ENCODE measurements around the gene MBD5.

The MBD5 gene

GRCh38 chr2:148455791-148456190 is 434.9 kb downstream of the MBD5 start:
- no peak overlapping the region for H4K8ac ChIP-seq (ENCODE audit: low read depth, low read length)
- WGBS, 2 donors (ENCODE audit: extremely low coverage in 2 of 2, insufficient read length in 2 of 2, insufficient replicate concordance in 1 of 2) = no CpG with 5 or more reads among the region's 4 CpGs
- no peak overlapping the region for H2BK5ac ChIP-seq (ENCODE audit: low read length)
- H3K9ac ChIP-seq (ENCODE audit: low read depth, low read length, poor library complexity) = no peak overlapping the region
- no peak overlapping the region for H2BK120ac ChIP-seq (ENCODE audit: low read depth, low read length)
- H3K4ac ChIP-seq (ENCODE audit: low read length) = no peak overlapping the region
- H3K14ac ChIP-seq (ENCODE audit: low read length) = no peak overlapping the region
- no peaks in the 10 kb centered on the region for H3K9me3 ChIP-seq (replicated peaks in 1 of 2; ENCODE audit: control insufficient read depth in 2 of 2, insufficient read depth in 1 of 2, low read depth in 1 of 2, low read length in 2 of 2)
- no peak for DNase-seq (ENCODE audit: low spot score)
- no peak overlapping the region for H2AFZ ChIP-seq (ENCODE audit: low read length)
- H3K18ac ChIP-seq (ENCODE audit: low read length) = no peak overlapping the region
- H3K36me3 ChIP-seq (replicated peaks in 1 of 2; ENCODE audit: control insufficient read depth in 2 of 2, insufficient read depth in 2 of 2, low read length in 2 of 2) = no peaks in the 10 kb centered on the region
- H3K4me2 ChIP-seq (ENCODE audit: insufficient read depth, low read length, poor library complexity, severe bottlenecking) = no peak overlapping the region
- H3K27me3 ChIP-seq (ENCODE audit: control insufficient read depth in 3 of 3, insufficient read depth in 3 of 3, low read depth in 1 of 3, low read length in 3 of 3) = no peaks in the 10 kb centered on the region
- H3K27ac ChIP-seq (replicated peaks; ENCODE audit: low read length) = no peak overlapping the region
- H3K79me1 ChIP-seq (ENCODE audit: low read depth, low read length) = no peaks in the 10 kb centered on the region
- no peak overlapping the region for H3K23ac ChIP-seq (ENCODE audit: low read depth, low read length, poor library complexity)
- peaks cover 0 to 4% of the 10 kb centered on the region in 2 donors for H3K4me1 ChIP-seq (ENCODE audit: control insufficient read depth in 2 of 2, insufficient read depth in 1 of 2, low read depth in 1 of 2, low read length in 2 of 2)
- H4K91ac ChIP-seq (ENCODE audit: low read depth, low read length, poor library complexity) = no peak overlapping the region
- no peak overlapping the region for H2BK15ac ChIP-seq (ENCODE audit: low read length)
- H2AK5ac ChIP-seq (ENCODE audit: low read depth, low read length) = no peak overlapping the region
- no peak overlapping the region for H2BK12ac ChIP-seq (ENCODE audit: low read length)
- no peak overlapping the region for H3K4me3 ChIP-seq (ENCODE audit: low read length in 2 of 2)

DNA sequence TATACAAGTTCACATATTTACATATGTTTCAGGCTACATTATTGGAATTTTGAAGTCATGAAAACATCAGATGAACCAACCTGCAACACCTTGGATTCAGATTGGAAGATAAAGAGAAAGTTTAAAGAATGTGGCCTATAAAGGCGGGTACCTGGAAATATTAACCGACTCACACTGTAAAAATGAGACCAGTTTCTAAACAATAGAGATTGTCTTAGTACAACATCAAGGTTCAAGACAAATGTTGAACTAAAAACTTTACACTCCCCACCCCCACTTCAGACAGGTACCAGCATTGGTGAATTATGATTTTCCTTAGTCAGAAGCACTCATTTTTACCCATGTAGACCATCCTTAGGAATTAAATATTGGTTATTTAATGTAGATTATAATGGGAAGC is 437.3 kb downstream of the MBD5 start:
- H3K36me3 ChIP-seq (replicated peaks in 1 of 2; ENCODE audit: control insufficient read depth in 2 of 2, insufficient read depth in 2 of 2, low read length in 2 of 2) = no peaks in the 10 kb centered on the region
- no CpG with 5 or more reads among the region's 2 CpGs for WGBS, 2 donors (ENCODE audit: extremely low coverage in 2 of 2, insufficient read length in 2 of 2, insufficient replicate concordance in 1 of 2)

GRCh38 chr2:148459377-148459778 is 438.5 kb downstream of the MBD5 start:
- Histone ChIP-seq H3K23ac (ENCODE audit: low read depth, low read length, poor library complexity) (no peak overlapping the region), H3K9ac (ENCODE audit: low read depth, low read length, poor library complexity) (no peak overlapping the region), H3K27ac (replicated peaks; ENCODE audit: low read length) (no peak overlapping the region), H4K91ac (ENCODE audit: low read depth, low read length, poor library complexity) (no peak overlapping the region), H3K4ac (ENCODE audit: low read length) (no peak overlapping the region), H3K4me2 (ENCODE audit: insufficient read depth, low read length, poor library complexity, severe bottlenecking) (no peak overlapping the region), H2AK5ac (ENCODE audit: low read depth, low read length) (no peak overlapping the region), H4K8ac (ENCODE audit: low read depth, low read length) (no peak overlapping the region), H2BK120ac (ENCODE audit: low read depth, low read length) (no peak overlapping the region), H2BK12ac (ENCODE audit: low read length) (no peak overlapping the region), H3K27me3 (ENCODE audit: control insufficient read depth in 3 of 3, insufficient read depth in 3 of 3, low read depth in 1 of 3, low read length in 3 of 3) (no peaks in the 10 kb centered on the region), H3K4me1 (ENCODE audit: control insufficient read depth in 2 of 2, insufficient read depth in 1 of 2, low read depth in 1 of 2, low read length in 2 of 2) (peaks cover 0 to 4% of the 10 kb centered on the region in 2 donors), H3K9me3 (replicated peaks in 1 of 2; ENCODE audit: control insufficient read depth in 2 of 2, insufficient read depth in 1 of 2, low read depth in 1 of 2, low read length in 2 of 2) (no peaks in the 10 kb centered on the region), H2AFZ (ENCODE audit: low read length) (no peak overlapping the region), H3K36me3 (replicated peaks in 1 of 2; ENCODE audit: control insufficient read depth in 2 of 2, insufficient read depth in 2 of 2, low read length in 2 of 2) (peaks cover 0 to 6% of the 10 kb centered on the region in 2 donors), H3K18ac (ENCODE audit: low read length) (no peak overlapping the region), H2BK15ac (ENCODE audit: low read length) (no peak overlapping the region), H3K4me3 (ENCODE audit: low read length in 2 of 2) (no peak overlapping the region), H3K79me1 (ENCODE audit: low read depth, low read length) (no peaks in the 10 kb centered on the region), H2BK5ac (ENCODE audit: low read length) (no peak overlapping the region), H3K14ac (ENCODE audit: low read length) (no peak overlapping the region)
- no peak for DNase-seq (ENCODE audit: low spot score)

More for the DNA sequence above, 437.3 kb downstream of the MBD5 start:
- Histone ChIP-seq H2BK120ac (ENCODE audit: low read depth, low read length) (no peak overlapping the region), H3K14ac (ENCODE audit: low read length) (no peak overlapping the region), H3K18ac (ENCODE audit: low read length) (no peak overlapping the region), H2BK15ac (ENCODE audit: low read length) (no peak overlapping the region), H3K27ac (replicated peaks; ENCODE audit: low read length) (no peak overlapping the region), H3K9me3 (replicated peaks in 1 of 2; ENCODE audit: control insufficient read depth in 2 of 2, insufficient read depth in 1 of 2, low read depth in 1 of 2, low read length in 2 of 2) (no peaks in the 10 kb centered on the region), H2BK5ac (ENCODE audit: low read length) (no peak overlapping the region), H3K23ac (ENCODE audit: low read depth, low read length, poor library complexity) (no peak overlapping the region), H3K79me1 (ENCODE audit: low read depth, low read length) (no peaks in the 10 kb centered on the region), H2AFZ (ENCODE audit: low read length) (no peak overlapping the region), H3K27me3 (ENCODE audit: control insufficient read depth in 3 of 3, insufficient read depth in 3 of 3, low read depth in 1 of 3, low read length in 3 of 3) (no peaks in the 10 kb centered on the region), H3K9ac (ENCODE audit: low read depth, low read length, poor library complexity) (no peak overlapping the region), H3K4me3 (ENCODE audit: low read length in 2 of 2) (no peak overlapping the region), H3K4me2 (ENCODE audit: insufficient read depth, low read length, poor library complexity, severe bottlenecking) (no peak overlapping the region), H4K91ac (ENCODE audit: low read depth, low read length, poor library complexity) (no peak overlapping the region), H2BK12ac (ENCODE audit: low read length) (no peak overlapping the region), H3K4ac (ENCODE audit: low read length) (no peak overlapping the region), H3K4me1 (ENCODE audit: control insufficient read depth in 2 of 2, insufficient read depth in 1 of 2, low read depth in 1 of 2, low read length in 2 of 2) (peaks cover 0 to 4% of the 10 kb centered on the region in 2 donors), H4K8ac (ENCODE audit: low read depth, low read length) (no peak overlapping the region), H2AK5ac (ENCODE audit: low read depth, low read length) (no peak overlapping the region)
- no peak for DNase-seq (ENCODE audit: low spot score)

DNA sequence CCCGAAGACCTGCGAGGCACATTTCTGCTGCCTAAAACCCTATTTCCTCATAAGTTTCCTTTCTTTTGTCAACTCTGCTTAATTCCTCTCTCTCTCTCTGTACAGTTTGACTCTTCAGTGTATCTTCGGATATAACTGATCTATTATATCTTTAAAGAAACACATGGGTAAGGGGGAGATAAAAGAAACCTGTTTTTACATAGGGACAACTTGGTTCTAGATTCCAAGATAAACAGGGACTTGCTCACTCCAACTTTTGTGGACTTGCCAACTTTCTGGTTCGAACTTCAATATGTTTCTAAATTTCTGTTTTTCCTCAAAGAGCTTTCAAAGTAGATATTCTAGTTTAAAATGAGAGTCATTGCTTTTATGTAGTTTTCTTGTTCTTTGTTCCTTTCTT is 441.0 kb downstream of the MBD5 start:
- peaks cover 0 to 18% of the 10 kb centered on the region in 2 donors for H3K36me3 ChIP-seq (replicated peaks in 1 of 2; ENCODE audit: control insufficient read depth in 2 of 2, insufficient read depth in 2 of 2, low read length in 2 of 2)
- no peak overlapping the region for H3K23ac ChIP-seq (ENCODE audit: low read depth, low read length, poor library complexity)
- no peak overlapping the region for H3K4me2 ChIP-seq (ENCODE audit: insufficient read depth, low read length, poor library complexity, severe bottlenecking)
- no peak overlapping the region for H4K8ac ChIP-seq (ENCODE audit: low read depth, low read length)
- no peak overlapping the region for H2BK120ac ChIP-seq (ENCODE audit: low read depth, low read length)
- no peak overlapping the region for H3K9ac ChIP-seq (ENCODE audit: low read depth, low read length, poor library complexity)
- no peak overlapping the region for H2AK5ac ChIP-seq (ENCODE audit: low read depth, low read length)
- WGBS, 2 donors (ENCODE audit: extremely low coverage in 2 of 2, insufficient read length in 2 of 2, insufficient replicate concordance in 1 of 2) = no CpG with 5 or more reads among the region's 4 CpGs
- H2BK12ac ChIP-seq (ENCODE audit: low read length) = no peak overlapping the region
- no peaks in the 10 kb centered on the region for H3K79me1 ChIP-seq (ENCODE audit: low read depth, low read length)
- no peaks in the 10 kb centered on the region for H3K4me1 ChIP-seq (ENCODE audit: control insufficient read depth in 2 of 2, insufficient read depth in 1 of 2, low read depth in 1 of 2, low read length in 2 of 2)
- H3K14ac ChIP-seq (ENCODE audit: low read length) = no peak overlapping the region
- no peak overlapping the region for H2BK15ac ChIP-seq (ENCODE audit: low read length)
- H3K4me3 ChIP-seq (ENCODE audit: low read length in 2 of 2) = no peak overlapping the region
- no peak overlapping the region for H3K27ac ChIP-seq (replicated peaks; ENCODE audit: low read length)
- DNase-seq (ENCODE audit: low spot score) = no peak
- H2BK5ac ChIP-seq (ENCODE audit: low read length) = no peak overlapping the region
- no peak overlapping the region for H3K18ac ChIP-seq (ENCODE audit: low read length)
- H3K4ac ChIP-seq (ENCODE audit: low read length) = no peak overlapping the region
- H3K27me3 ChIP-seq (ENCODE audit: control insufficient read depth in 3 of 3, insufficient read depth in 3 of 3, low read depth in 1 of 3, low read length in 3 of 3) = no peaks in the 10 kb centered on the region
- no peak overlapping the region for H2AFZ ChIP-seq (ENCODE audit: low read length)
- no peaks in the 10 kb centered on the region for H3K9me3 ChIP-seq (replicated peaks in 1 of 2; ENCODE audit: control insufficient read depth in 2 of 2, insufficient read depth in 1 of 2, low read depth in 1 of 2, low read length in 2 of 2)
- H4K91ac ChIP-seq (ENCODE audit: low read depth, low read length, poor library complexity) = no peak overlapping the region
